Activated CD4-positive, CD25-positive, alpha-beta regulatory T cell treated with anti-CD3 and anti-CD28 coated beads, Interleukin-2, amount 50 U/mL, for 72 hours (primary cell): ENCODE results near the gene DEPP1.
A peak's percentile ranks its signal among the peaks of the same experiment; 100 is the strongest.

Source experiments
- DNase-seq: peaks from one replicate; pipeline ENCODE4 v3.0.0; 2021

Gene DEPP1

GRCh38 chr10:44965651-44966097 lies 12.9 kb downstream of the DEPP1 start:
- DNase-seq = peak; percentile 21

GRCh38 chr10:44965104-44965503 lies 13.5 kb downstream of the DEPP1 start:
- DNase-seq = no peak

- peak; percentile 25 for DNase-seq
These were observed 14.6 kb downstream of the DEPP1 start for GRCh38 chr10:44963772-44964633.

GRCh38 chr10:44962870-44963738 lies 15.5 kb downstream of the DEPP1 start:
- DNase-seq = peak; percentile 25

- peak; percentile 23 for DNase-seq
These were observed 16.5 kb downstream of the DEPP1 start for GRCh38 chr10:44961931-44962750.

- DNase-seq = peak; percentile 17
These were observed 17.4 kb downstream of the DEPP1 start for GRCh38 chr10:44961230-44961571.

GRCh38 chr10:44960482-44961229 lies 18.0 kb downstream of the DEPP1 start:
- DNase-seq = peak; percentile 21

GRCh38 chr10:44960088-44960460 lies 18.5 kb downstream of the DEPP1 start:
- DNase-seq = no peak

- DNase-seq = peak; percentile 95
These were observed 19.1 kb downstream of the DEPP1 start, which contains the start of gene RASSF4 for GRCh38 chr10:44959247-44960087. Gene RASSF4 (plus strand): TSS chr10:44959802. CDS start chr10:44970203, 10,401 bp downstream.

- no peak for DNase-seq
These were observed 19.7 kb downstream of the DEPP1 start for GRCh38 chr10:44958898-44959246.

- DNase-seq = peak; percentile 25
These were observed 20.3 kb downstream of the DEPP1 start for GRCh38 chr10:44958196-44958897.

- DNase-seq = peak; percentile 4
These were observed 21.6 kb downstream of the DEPP1 start for GRCh38 chr10:44956717-44957706.

- DNase-seq = peak; percentile 9
These were observed 22.4 kb downstream of the DEPP1 start for GRCh38 chr10:44956226-44956625.

GRCh38 chr10:44955413-44956070 lies 23.1 kb downstream of the DEPP1 start:
- peak; percentile 17 for DNase-seq

- DNase-seq = no peak
These were observed 23.6 kb downstream of the DEPP1 start for GRCh38 chr10:44954962-44955361.

- DNase-seq = no peak
These were observed 24.6 kb downstream of the DEPP1 start for GRCh38 chr10:44954042-44954441.

- peak; percentile 17 for DNase-seq
These were observed 25.8 kb downstream of the DEPP1 start for GRCh38 chr10:44952779-44953231.

- no peak for DNase-seq
These were observed 26.9 kb downstream of the DEPP1 start for GRCh38 chr10:44951576-44952226.
